GM12801 (cell line): Measurements from ENCODE around the gene GPRASP3.

Experiments used
- CTCF ChIP-seq: IDR thresholded peaks from one replicate; pipeline ENCODE4 v1.5.1; 2011; ENCODE audit warnings: control low read depth; ENCODE audit not compliant: insufficient read length; ENCODE audit errors: extremely low read depth

GPRASP3 gene

GRCh38 chrX:102720237-102721168 lies at the start of gene GPRASP3:
TSS of gene GPRASP3 (plus strand) at chrX:102720743. CDS start at chrX:102748996, 28,253 bp downstream.
- TF ChIP-seq CTCF = no peak

GRCh38 chrX:102672856-102673255 lies 47.7 kb upstream of the GPRASP3 start:
- TF ChIP-seq CTCF = no peak

DNA sequence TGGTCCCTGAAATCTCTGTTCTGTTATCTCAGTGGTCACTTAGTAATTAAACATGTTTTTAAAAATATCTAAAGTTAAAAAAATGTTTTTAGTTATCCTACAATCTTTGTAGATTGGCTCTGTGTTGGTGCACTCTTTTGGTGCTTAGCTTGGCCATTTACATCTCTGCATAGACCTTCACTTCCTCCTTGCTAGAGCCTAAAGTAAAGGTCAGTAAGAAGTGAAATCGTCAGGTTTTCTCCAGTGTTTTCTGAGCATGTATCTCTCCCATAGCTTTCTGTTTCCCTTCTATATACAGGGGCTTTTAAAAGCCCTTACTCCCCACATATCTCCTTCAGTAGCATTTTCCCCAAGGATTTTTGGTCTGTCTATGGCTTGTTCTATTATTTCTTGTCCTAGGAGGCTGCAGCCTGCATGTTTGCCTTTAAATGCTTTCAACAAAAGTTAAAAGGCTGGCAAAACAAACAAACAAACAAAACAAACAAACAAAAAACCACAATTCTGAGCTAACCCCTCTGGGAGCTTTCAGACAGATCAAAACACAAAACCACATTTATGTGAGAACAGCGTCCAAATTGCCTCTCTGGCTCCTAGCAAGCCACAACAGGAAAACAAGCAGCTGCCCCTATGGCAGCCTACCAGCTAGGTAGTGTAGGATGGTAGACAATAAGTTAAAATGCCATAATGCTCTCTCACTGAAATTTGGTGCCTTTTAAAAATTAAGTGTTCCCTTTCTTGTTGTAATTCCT lies 35.6 kb upstream of the GPRASP3 start:
- TF ChIP-seq CTCF = no peak

GRCh38 chrX:102694749-102695148 lies 25.8 kb upstream of the GPRASP3 start:
- no peak for TF ChIP-seq CTCF

GRCh38 chrX:102696306-102696705 lies 24.2 kb upstream of the GPRASP3 start:
- no peak for TF ChIP-seq CTCF

DNA sequence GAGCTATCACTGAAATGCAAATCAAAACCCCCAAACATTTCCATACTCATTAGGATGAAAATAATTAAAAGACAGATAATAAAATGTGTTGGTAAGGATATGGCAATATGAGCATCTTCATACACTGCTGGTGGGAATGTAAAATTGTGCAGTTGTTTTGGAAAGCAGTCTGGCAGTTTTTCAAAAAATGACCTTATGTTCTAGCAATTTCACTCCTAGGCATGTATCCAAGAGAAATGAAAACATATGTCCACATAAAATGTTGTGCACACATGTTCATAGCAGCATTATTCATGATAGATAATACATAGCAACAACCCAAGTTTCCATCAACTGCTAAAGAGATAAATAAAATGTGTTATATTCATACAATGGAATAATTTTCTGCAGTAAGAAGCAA lies 23.0 kb upstream of the GPRASP3 start:
- no peak for TF ChIP-seq CTCF

DNA sequence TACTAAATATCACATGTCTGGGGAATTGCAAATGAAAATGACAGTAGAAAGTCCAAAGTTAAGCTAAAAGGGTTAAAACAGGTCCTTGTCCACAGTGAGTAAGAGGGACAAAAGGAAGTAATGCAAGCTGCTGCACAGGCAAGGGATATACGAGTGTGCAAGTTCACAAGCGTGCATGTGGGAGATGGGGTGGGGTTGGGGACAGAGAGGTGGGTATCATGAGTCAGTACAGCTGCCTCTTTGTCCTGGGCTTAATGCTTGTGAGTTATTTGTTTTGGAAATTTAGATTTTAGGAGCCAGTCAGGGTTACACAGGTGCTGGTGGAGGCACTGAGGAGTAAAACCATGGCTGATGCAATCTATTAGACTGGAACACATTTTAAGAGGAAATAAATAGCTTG lies 11.6 kb upstream of the GPRASP3 start:
- no peak for TF ChIP-seq CTCF
